WTC11 (cell line): ENCODE measurements around the gene THEM5.

Source experiments
- CDX4 ChIP-seq: fragments of 250-450 bp; sonication (Bioruptor Pico); IDR thresholded peaks from 2 replicates; pipeline ENCODE4 v1.9.0; 2021; ENCODE audit warnings: moderate library complexity, mild to moderate bottlenecking, inconsistent platforms, borderline replicate concordance
- CTCF ChIP-seq: fragments of 200-600 bp; IDR thresholded peaks from 2 replicates; pipeline ENCODE4 v1.8.0; 2022; ENCODE audit warnings: antibody characterized with exemption
- E2F5 ChIP-seq: sonication (generic); formaldehyde crosslinking; IDR thresholded peaks from 2 replicates; pipeline ENCODE4 v1.8.1; 2022; ENCODE audit warnings: mild to moderate bottlenecking, moderate library complexity, missing genetic modification reagents
- FOXK1 ChIP-seq: sonication (generic); formaldehyde crosslinking; IDR thresholded peaks from 2 replicates; pipeline ENCODE4 v1.8.0; 2022; ENCODE audit warnings: mild to moderate bottlenecking, moderate library complexity, missing genetic modification reagents
- GABPB1 ChIP-seq: sonication (generic); formaldehyde crosslinking; IDR thresholded peaks from 2 replicates; pipeline ENCODE4 v1.8.1; 2023; ENCODE audit warnings: mild to moderate bottlenecking, missing genetic modification reagents
- NR1H2 ChIP-seq: sonication (generic); formaldehyde crosslinking; IDR thresholded peaks from 2 replicates; pipeline ENCODE4 v1.9.0; 2021; ENCODE audit warnings: mild to moderate bottlenecking, moderate library complexity, missing genetic modification reagents
- NR2C2 ChIP-seq: sonication (generic); formaldehyde crosslinking; IDR thresholded peaks from 2 replicates; pipeline ENCODE4 v1.8.0; 2022; ENCODE audit warnings: mild to moderate bottlenecking, missing genetic modification reagents
- USF2 ChIP-seq: sonication (generic); formaldehyde crosslinking; IDR thresholded peaks from 2 replicates; pipeline ENCODE4 v1.8.1; 2023; ENCODE audit warnings: mild to moderate bottlenecking, missing genetic modification reagents, moderate library complexity
- ZBTB43 ChIP-seq: sonication (generic); formaldehyde crosslinking; IDR thresholded peaks from 2 replicates; pipeline ENCODE4 v1.8.1; 2023; ENCODE audit warnings: mild to moderate bottlenecking, missing genetic modification reagents
- ZNF138 ChIP-seq: sonication (generic); formaldehyde crosslinking; conservative IDR thresholded peaks from 2 replicates; pipeline ENCODE4 v1.8.1; 2022; ENCODE audit warnings: mild to moderate bottlenecking, moderate library complexity, missing genetic modification reagents
- ZNF263 ChIP-seq: sonication (generic); formaldehyde crosslinking; IDR thresholded peaks from 2 replicates; pipeline ENCODE4 v1.8.1; 2022; ENCODE audit warnings: low read depth, mild to moderate bottlenecking, moderate library complexity, missing genetic modification reagents

- TF ChIP-seq NR2C2 (CRISPR knock-in tag) (no peak), GABPB1 (CRISPR knock-in tag) (no peak), CTCF (no peak), ZNF138 (no peak), CDX4 (no peak), E2F5 (CRISPR knock-in tag) (no peak), ZBTB43 (CRISPR knock-in tag) (no peak), FOXK1 (CRISPR knock-in tag) (no peak), NR1H2 (no peak), ZNF263 (CRISPR knock-in tag) (no peak), USF2 (CRISPR knock-in tag) (no peak)
Observed at GRCh38 chr1:151855933-151856332, 2.4 kb upstream of the THEM5 start.
